GM18867 (cell line): ENCODE data around the gene HINT2.

Experiments used
- ATAC-seq: cut with Tn5 transposase; IDR thresholded peaks from one replicate; pipeline ENCODE4 v1.9.1; 2021; ENCODE audit warnings: mild to moderate bottlenecking, moderate library complexity; ENCODE audit not compliant: unreplicated experiment

HINT2 gene

GRCh38 chr9:35812025-35812602 lies 2.7 kb downstream of the HINT2 start, which contains the start of gene SPAG8:
Gene SPAG8, minus strand, starts transcription at chr9:35812262. Its CDS starts 115 bp downstream, at chr9:35812147.
- ATAC-seq, result peak; percentile 59

DNA sequence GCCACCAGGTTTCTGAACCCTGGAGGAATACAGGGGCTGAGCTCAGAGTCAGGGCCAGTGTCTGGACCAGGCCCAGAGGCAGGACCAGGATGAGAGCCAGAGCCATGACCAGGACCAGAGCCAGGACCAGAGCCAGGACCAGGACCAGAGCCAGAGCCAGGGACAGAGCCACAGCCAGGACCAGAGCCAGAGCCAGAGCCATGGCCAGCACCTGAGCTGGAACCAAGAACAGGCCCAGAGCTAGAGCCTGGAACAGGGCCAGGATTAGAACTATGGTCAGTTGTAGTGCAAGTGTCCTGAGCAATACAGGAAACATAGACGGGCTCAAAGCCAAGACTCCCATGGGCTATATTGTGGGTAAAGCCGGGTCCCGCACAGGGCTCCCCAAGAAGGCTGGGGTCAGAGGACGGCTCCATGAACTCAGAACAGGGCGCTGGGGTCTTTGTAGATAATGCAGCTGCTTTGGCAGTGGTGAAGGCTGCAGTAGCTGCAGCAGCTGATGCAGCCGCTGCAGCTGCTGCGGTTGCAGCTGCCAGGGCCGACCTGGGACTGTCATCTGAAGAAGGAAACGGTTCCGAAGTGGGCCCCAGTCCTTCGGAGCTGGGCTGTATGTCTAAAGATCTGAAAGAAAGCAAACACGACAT lies 3.3 kb downstream of the HINT2 start:
- no peak for ATAC-seq

- ATAC-seq, result no peak
These were observed 4.7 kb downstream of the HINT2 start for GRCh38 chr9:35810122-35810521.

- no peak for ATAC-seq
These were observed 6.4 kb downstream of the HINT2 start for GRCh38 chr9:35808433-35808832.

DNA sequence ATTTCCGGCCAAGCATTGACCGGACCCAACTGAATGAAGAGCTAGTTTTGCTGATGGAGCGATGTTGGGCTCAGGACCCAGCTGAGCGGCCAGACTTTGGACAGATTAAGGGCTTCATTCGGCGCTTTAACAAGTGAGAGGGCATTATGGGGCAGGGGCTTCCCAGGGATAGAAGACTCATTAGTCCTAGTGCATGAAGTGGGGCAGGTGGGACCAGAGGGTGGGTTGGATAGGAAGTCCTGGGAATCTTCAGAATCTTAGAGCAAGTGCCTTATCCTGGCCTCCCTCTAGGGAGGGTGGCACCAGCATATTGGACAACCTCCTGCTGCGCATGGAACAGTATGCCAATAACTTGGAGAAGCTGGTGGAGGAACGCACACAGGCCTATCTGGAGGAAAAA lies 8.7 kb downstream of the HINT2 start:
- ATAC-seq, result no peak

DNA sequence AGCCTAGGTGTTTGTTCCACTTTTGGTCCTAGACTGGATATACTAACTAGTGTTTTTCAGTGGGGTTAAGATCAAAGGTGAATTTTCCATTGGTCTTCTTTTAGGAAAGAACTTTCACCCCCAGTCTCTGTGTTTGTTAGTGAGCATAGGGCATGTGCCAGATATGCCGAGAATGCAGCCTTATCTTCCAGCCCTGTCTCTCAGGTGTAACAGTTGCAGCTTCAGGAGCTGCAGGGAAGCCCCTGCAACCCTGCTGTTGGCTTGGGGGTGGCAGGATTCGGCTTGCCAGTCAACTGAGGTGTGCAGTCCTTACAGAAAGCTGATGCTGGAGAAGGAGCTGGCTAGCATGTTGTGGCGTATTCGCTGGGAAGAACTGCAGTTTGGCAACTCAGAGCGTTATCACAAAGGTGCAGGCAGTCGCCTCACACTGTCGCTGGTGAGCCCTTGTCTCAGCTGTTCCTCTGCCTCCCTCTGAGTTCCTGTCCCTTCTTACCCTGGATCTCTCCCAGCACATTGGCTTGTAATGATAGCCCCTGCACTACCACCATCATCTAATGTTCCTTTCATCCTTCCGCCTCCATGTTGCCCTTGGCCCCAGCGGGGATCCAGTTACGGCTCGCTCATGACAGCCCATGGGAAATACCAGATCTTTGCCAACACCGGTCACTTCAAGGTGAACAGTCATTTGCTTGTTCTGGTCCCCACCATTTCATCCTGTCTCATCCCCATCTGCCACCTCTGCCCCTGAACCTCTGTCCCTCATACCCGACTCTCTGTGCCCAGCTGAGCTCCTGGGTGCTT lies 13.3 kb downstream of the HINT2 start:
- no peak for ATAC-seq

DNA sequence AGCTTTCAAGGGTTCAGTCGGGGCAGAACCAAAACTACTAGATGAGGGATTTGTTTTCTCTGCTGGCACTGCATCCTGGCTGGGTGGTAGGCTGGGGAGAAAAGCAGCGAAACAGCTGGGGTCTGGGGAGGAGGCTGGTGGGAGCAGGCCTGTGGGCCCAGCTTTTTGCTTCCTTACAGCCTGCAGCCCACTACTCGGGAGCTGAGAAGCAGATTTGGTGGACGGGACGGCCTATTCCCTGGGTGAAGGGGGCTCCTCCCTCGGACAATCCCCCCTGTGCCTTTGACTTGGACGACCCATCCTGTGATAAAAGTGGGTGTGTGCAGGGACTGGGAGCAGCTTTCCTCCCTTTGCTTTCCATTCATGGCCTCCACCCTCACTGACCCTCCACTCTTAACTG lies 14.3 kb downstream of the HINT2 start:
- ATAC-seq, result no peak

GRCh38 chr9:35798658-35799374 lies 16.0 kb downstream of the HINT2 start:
- ATAC-seq, result no peak

GRCh38 chr9:35797311-35798109 lies 17.3 kb downstream of the HINT2 start:
- ATAC-seq, result no peak

DNA sequence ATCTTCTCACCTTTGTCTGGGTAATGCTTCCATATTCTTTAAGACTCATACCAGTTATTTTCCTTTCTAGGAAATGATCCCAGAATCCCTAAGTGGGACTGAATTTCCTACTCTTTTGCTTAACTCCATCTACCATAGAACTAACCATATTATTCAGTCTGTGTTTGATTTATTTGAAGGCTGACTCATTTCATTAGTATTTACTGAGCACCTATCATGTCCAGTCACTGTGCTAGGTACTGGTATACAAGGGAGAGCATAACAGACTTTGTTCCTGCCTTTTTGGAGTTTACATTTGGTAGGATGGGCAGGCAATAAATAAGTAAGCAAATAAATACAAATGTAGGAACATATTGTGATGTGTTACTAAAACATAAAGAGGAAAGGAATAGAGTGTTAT lies 19.1 kb downstream of the HINT2 start:
- ATAC-seq, result no peak

DNA sequence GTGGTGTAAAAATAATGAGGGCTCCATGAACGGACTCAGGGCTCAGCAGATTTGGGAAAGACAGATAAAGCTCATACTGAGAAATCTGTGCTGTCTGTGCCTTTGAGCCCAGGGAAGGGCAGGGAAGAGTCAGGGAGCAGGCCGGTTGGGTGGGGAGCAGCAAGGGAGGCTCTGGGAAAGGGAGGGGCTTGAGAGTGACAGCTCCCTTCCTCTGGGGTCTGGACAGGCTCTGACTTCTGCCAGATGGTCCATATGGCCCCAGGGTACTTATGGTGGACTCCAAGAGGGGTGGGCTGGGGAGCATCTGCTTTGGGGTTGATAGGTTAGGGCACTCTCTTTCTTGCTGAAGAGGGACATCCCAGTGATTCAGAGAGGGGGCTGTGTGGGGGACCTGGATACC lies 21.4 kb downstream of the HINT2 start:
- no peak for ATAC-seq

DNA sequence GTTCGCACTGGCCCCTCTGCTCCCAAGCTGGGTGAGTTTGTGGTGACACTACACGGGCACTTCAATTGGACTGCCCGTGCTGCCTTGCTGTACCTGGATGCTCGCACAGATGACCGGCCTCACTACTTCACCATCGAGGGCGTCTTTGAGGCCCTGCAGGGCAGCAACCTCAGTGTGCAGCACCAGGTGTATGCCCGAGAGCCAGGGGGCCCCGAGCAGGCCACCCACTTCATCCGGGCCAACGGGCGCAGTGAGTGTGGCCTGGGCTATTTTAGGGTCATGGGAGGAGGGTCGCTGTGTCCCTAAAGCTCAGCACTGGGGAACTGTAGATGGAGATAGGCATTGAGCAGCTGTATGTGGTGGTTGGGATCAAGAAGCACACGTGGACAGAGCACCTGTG lies 22.0 kb downstream of the HINT2 start:
- ATAC-seq, result no peak

DNA sequence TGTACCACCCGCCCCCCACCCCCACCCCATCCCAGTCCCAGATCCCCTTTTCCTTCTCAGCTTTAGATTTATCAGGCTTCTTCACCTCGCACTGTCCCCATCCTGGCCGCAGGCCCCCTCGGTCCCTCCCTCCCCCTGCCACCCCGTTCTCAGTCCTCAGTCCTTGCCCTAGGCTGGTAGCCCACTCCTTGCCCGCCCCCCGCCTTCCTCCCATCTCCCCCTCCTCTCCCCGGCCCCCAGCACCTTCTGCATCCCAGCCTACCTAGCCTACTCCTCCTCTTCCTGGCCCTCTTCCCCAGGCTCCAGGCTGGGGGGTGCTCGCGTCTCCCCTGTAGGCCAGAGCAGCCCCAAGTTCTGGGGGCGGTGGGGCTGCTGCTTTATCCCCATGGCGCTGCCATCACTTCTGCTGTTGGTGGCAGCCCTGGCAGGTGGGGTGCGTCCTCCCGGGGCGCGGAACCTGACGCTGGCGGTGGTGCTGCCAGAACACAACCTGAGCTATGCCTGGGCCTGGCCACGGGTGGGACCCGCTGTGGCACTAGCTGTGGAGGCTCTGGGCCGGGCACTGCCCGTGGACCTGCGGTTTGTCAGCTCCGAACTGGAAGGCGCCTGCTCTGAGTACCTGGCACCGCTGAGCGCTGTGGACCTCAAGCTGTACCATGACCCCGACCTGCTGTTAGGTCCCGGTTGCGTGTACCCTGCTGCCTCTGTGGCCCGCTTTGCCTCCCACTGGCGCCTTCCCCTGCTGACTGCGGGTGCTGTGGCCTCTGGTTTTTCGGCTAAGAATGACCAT lies 22.6 kb downstream of the HINT2 start:
- no peak for ATAC-seq

- ATAC-seq, result no peak
These were observed 23.4 kb downstream of the HINT2 start, which contains the start of gene NPR2 for GRCh38 chr9:35791297-35791921. Gene NPR2, plus strand, starts transcription at chr9:35791591. Its CDS starts 818 bp downstream, at chr9:35792409.

- ATAC-seq, result no peak
These were observed 24.2 kb downstream of the HINT2 start for GRCh38 chr9:35790385-35791296.

DNA sequence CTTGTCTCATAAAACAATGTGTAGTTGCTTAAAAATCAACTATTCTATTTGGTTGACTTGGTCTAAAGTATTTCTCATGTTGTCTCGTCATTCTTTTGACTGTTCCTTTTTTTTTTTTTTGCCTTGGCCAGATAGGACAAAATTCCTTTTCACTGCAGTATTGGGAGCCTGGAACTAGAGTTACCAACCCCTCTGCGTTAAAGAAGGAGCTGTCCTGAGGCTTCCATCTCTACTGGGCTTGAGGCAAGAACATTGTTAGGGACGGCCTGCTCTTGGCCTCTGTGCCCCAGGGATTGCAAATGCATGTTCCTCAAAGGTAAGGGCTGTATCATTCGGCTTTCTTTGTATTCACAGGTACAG lies 24.8 kb downstream of the HINT2 start:
- no peak for ATAC-seq

DNA sequence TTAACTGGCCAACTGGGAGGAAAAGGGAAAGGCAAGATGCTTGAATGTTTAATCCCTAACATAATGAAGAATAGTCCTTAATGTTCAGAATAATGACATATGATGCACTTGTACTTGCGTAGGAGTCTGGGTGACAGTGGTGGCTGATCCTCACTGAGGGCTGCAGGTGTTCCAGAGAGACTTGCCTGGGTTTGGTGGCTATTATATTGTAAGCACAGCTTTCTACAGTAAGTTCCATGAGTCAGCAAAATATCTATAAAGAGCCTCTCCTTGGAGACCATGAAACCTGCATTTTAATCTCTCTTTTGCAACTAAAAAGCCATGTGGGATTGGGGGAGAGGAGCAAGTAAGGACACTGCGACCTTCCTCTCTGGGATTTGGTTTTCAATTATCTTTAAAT lies 25.3 kb downstream of the HINT2 start:
- ATAC-seq, result no peak

DNA sequence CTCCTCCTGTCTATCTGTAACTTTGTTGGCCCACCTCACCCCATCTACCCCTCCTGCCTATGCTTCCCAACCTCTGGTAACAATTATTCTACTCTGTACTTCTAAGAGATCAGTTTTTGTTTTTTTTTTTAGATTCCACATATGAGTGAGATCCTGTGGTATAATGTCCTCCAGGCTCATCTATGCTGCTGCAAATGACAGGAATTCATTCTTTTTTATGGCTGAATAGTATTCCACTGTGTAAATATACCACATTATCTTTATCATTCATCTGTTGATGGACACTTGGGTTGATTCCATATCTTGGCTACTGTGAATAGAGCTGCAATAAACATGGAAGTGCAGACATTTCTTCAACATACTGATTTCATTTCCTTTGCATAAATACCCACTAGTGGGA lies 31.4 kb downstream of the HINT2 start:
- no peak for ATAC-seq
